ENCODE results near the gene SPATA24. TPM values are rescaled to one million over a fixed set of nuclear protein-coding genes. Genes with fewer than 3 reads are reported as not detected.
"Not testable (repeated sequence)": the region's sequence is repeated elsewhere in the genome, so short reads cannot be mapped to it uniquely, and the experiment has no call there.

The SPATA24 gene
- total RNA-seq, 1 donor, result 3.6 TPM

- H3K27me3 ChIP-seq (ENCODE audit: insufficient read depth, low read length), result no peaks in the 10 kb centered on the region
- no peak overlapping the region for H2AFZ ChIP-seq (ENCODE audit: low read length)
- H3K4me1 ChIP-seq (ENCODE audit: insufficient read depth, low read length), result peaks cover 10% of the 10 kb centered on the region
- peaks cover 42% of the 10 kb centered on the region for H4K20me1 ChIP-seq (ENCODE audit: insufficient read depth, low read length)
- H3K9me3 ChIP-seq (ENCODE audit: low read depth, low read length), result no peaks in the 10 kb centered on the region
- no peak overlapping the region for H3K4me3 ChIP-seq (ENCODE audit: insufficient read depth, low read length)
- no peak for TF ChIP-seq CTCF (IDR thresholded peaks at IDR 0.05; ENCODE audit: extremely low read depth, low read depth, low read length)
- no peak for DNase-seq (ENCODE audit: insufficient read length, low spot score, missing footprints)
- H3K4me2 ChIP-seq (ENCODE audit: insufficient read depth, low read length), result no peak overlapping the region
- H3K79me2 ChIP-seq (ENCODE audit: insufficient read depth, low read length), result peaks cover 81% of the 10 kb centered on the region
- H3K36me3 ChIP-seq (ENCODE audit: insufficient read depth, low read length), result peaks cover 15% of the 10 kb centered on the region
- H3K27ac ChIP-seq (ENCODE audit: low read depth, low read length), result no peak overlapping the region
Measured at GRCh38 chr5:139360384-139360783, 43.5 kb downstream of the SPATA24 start.

- no peak overlapping the region for H3K4me3 ChIP-seq (ENCODE audit: insufficient read depth, low read length)
- no peaks in the 10 kb centered on the region for H3K27me3 ChIP-seq (ENCODE audit: insufficient read depth, low read length)
- peaks cover 10% of the 10 kb centered on the region for H3K4me1 ChIP-seq (ENCODE audit: insufficient read depth, low read length)
- H4K20me1 ChIP-seq (ENCODE audit: insufficient read depth, low read length), result peaks cover 59% of the 10 kb centered on the region
- TF ChIP-seq CTCF (IDR thresholded peaks at IDR 0.05; ENCODE audit: extremely low read depth, low read depth, low read length), result no peak
- no peak for DNase-seq (ENCODE audit: insufficient read length, low spot score, missing footprints)
- no peak overlapping the region for H2AFZ ChIP-seq (ENCODE audit: low read length)
- H3K4me2 ChIP-seq (ENCODE audit: insufficient read depth, low read length), result no peak overlapping the region
- peaks cover 92% of the 10 kb centered on the region for H3K79me2 ChIP-seq (ENCODE audit: insufficient read depth, low read length)
- H3K36me3 ChIP-seq (ENCODE audit: insufficient read depth, low read length), result peaks cover 8% of the 10 kb centered on the region
- no peaks in the 10 kb centered on the region for H3K9me3 ChIP-seq (ENCODE audit: low read depth, low read length)
- H3K27ac ChIP-seq (ENCODE audit: low read depth, low read length), result no peak overlapping the region
Measured at GRCh38 chr5:139358064-139358463, 45.8 kb downstream of the SPATA24 start.

GRCh38 chr5:139355900-139356299 is 48.0 kb downstream of the SPATA24 start:
- H3K4me3 ChIP-seq (ENCODE audit: insufficient read depth, low read length); DNase-seq (ENCODE audit: insufficient read length, low spot score, missing footprints); H2AFZ ChIP-seq (ENCODE audit: low read length); H3K36me3 ChIP-seq (ENCODE audit: insufficient read depth, low read length); H3K27ac ChIP-seq (ENCODE audit: low read depth, low read length); H3K4me1 ChIP-seq (ENCODE audit: insufficient read depth, low read length); H3K9me3 ChIP-seq (ENCODE audit: low read depth, low read length); H3K27me3 ChIP-seq (ENCODE audit: insufficient read depth, low read length); H3K4me2 ChIP-seq (ENCODE audit: insufficient read depth, low read length): not testable (repeated sequence)
- Histone ChIP-seq H3K79me2 (ENCODE audit: insufficient read depth, low read length) (peaks cover 95% of the 10 kb centered on the region), H4K20me1 (ENCODE audit: insufficient read depth, low read length) (peaks cover 67% of the 10 kb centered on the region)

GRCh38 chr5:139354186-139354585 is 49.7 kb downstream of the SPATA24 start:
- no peak for TF ChIP-seq CTCF (IDR thresholded peaks at IDR 0.05; ENCODE audit: extremely low read depth, low read depth, low read length)
- H3K9me3 ChIP-seq (ENCODE audit: low read depth, low read length), result no peaks in the 10 kb centered on the region
- H3K4me3 ChIP-seq (ENCODE audit: insufficient read depth, low read length), result no peak overlapping the region
- H3K27ac ChIP-seq (ENCODE audit: low read depth, low read length), result no peak overlapping the region
- H3K79me2 ChIP-seq (ENCODE audit: insufficient read depth, low read length), result peaks cover 97% of the 10 kb centered on the region
- no peak for DNase-seq (ENCODE audit: insufficient read length, low spot score, missing footprints)
- H3K4me2 ChIP-seq (ENCODE audit: insufficient read depth, low read length), result no peak overlapping the region
- peaks cover 4% of the 10 kb centered on the region for H3K4me1 ChIP-seq (ENCODE audit: insufficient read depth, low read length)
- peaks cover 71% of the 10 kb centered on the region for H4K20me1 ChIP-seq (ENCODE audit: insufficient read depth, low read length)
- H2AFZ ChIP-seq (ENCODE audit: low read length), result no peak overlapping the region
- H3K36me3 ChIP-seq (ENCODE audit: insufficient read depth, low read length), result peaks cover 8% of the 10 kb centered on the region
- no peaks in the 10 kb centered on the region for H3K27me3 ChIP-seq (ENCODE audit: insufficient read depth, low read length)

GRCh38 chr5:139347863-139348262 is 56.0 kb downstream of the SPATA24 start:
- not testable (repeated sequence) for H2AFZ ChIP-seq (ENCODE audit: low read length); H3K36me3 ChIP-seq (ENCODE audit: insufficient read depth, low read length); H3K4me3 ChIP-seq (ENCODE audit: insufficient read depth, low read length); DNase-seq (ENCODE audit: insufficient read length, low spot score, missing footprints); H3K9me3 ChIP-seq (ENCODE audit: low read depth, low read length); H3K27me3 ChIP-seq (ENCODE audit: insufficient read depth, low read length); H3K4me2 ChIP-seq (ENCODE audit: insufficient read depth, low read length); H3K27ac ChIP-seq (ENCODE audit: low read depth, low read length)
- H3K79me2 ChIP-seq (ENCODE audit: insufficient read depth, low read length), result peaks cover 99% of the 10 kb centered on the region
- peaks cover 74% of the 10 kb centered on the region for H4K20me1 ChIP-seq (ENCODE audit: insufficient read depth, low read length)
- H3K4me1 ChIP-seq (ENCODE audit: insufficient read depth, low read length), result peaks cover 12% of the 10 kb centered on the region

Small RNA genes lying within 50 kb of the gene (small RNA-seq; reads per million reads assigned to genes)
- gene RNU5B-4P, result not detected

Other genes with a start within 250 kb of the SPATA24 start
- gene SIL1, start 205.7 kb downstream of the SPATA24 start, total RNA-seq, result 60.7 and 65.1 TPM in 2 replicates
- gene MATR3, start 110.3 kb downstream of the SPATA24 start, total RNA-seq, result 263 and 284 TPM in 2 replicates
- 42.4 and 47.8 TPM in 2 replicates for gene PAIP2, start 62.2 kb downstream of the SPATA24 start, total RNA-seq
- gene SLC23A1, start 20.8 kb downstream of the SPATA24 start, total RNA-seq, result not detected in 2 replicates
- gene MZB1, start 14.2 kb downstream of the SPATA24 start, total RNA-seq, result 0.29 TPM in 1 of 2 replicates, not detected in the other
- gene PROB1, start 9.0 kb downstream of the SPATA24 start, total RNA-seq, result 1.1 and 1.2 TPM in 2 replicates
- gene DNAJC18, start 35.4 kb upstream of the SPATA24 start, total RNA-seq, result 12.4 and 16.3 TPM in 2 replicates
- 0.36 TPM in 1 of 2 replicates, not detected in the other for gene ECSCR, start 58.7 kb upstream of the SPATA24 start, total RNA-seq
- not detected in 2 replicates for gene SMIM33, start 66.9 kb upstream of the SPATA24 start, total RNA-seq
- 46.3 and 48.3 TPM in 2 replicates for gene STING1, start 78.7 kb upstream of the SPATA24 start, total RNA-seq
- gene UBE2D2, start 157.2 kb upstream of the SPATA24 start, total RNA-seq, result 52.8 and 58.6 TPM in 2 replicates
- 186 and 210 TPM in 2 replicates for gene CXXC5, start 244.3 kb upstream of the SPATA24 start, total RNA-seq